GM18868 (cell line): ENCODE results near the gene PPP6R1.

ENCODE experiments used
- ATAC-seq: cut with Tn5 transposase; IDR thresholded peaks from one replicate; pipeline ENCODE4 v1.9.1; 2021; ENCODE audit warnings: mild to moderate bottlenecking, moderate library complexity; ENCODE audit not compliant: unreplicated experiment

The PPP6R1 gene

DNA sequence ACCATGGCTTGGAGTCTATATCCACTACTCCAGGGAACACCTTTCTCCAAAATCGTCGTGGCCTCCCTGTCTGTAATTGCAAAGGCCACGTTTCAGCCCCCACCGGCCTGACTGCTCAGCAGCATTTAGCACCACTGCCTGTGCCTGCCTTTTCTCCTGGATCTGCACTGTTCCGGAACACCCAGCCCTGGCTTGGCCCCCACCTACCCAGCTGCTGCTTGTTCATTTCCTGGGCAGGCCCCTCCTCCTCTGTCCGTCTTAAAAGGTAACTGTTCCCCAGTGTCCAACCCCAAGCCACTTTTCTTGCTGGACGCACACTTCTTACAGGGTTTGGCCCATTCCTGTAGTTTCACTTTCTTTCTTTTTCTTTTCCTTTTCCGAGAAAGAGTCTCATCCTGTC lies 70.2 kb downstream of the PPP6R1 start:
- ATAC-seq, result no peak

DNA sequence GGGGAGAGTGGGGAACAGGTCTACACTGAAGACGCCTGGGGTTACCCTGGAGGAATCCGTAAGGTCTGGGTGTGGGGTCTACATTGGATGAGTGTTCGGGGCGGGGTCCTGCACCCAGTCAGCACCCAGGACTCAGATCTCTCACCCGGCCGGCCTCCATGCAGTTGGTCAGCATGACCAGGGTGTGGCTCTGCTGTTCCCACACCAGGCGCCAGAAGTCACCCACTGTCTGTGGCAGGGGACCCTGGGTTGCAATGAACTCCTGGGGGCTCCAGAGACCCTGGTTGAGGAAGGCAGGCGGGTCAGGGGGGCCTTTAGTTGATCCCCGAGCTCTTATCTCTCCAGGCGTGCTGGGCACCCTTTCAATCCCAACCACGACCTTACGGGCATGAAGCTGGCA lies 72.7 kb downstream of the PPP6R1 start:
- ATAC-seq, result no peak

DNA sequence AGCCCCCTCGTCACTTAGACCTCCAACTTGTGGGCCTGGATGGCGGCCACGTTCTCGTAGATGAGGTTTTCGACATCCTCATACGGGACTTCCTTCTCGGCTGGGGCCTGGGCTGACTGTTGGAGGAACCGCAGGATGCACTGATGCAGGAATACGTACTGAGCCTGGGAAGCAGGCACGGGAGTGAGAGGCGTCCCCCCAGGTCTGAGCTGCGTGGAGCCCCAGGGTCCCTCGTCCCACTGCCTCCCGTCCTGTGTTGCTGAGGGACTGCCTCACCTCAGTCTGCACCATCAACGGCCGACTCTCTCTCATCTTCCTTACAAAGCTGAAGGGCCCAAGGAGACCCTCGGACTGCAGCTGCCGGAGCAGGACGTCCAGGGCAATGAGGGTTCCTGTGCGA lies 77.1 kb downstream of the PPP6R1 start:
- no peak for ATAC-seq
